Sigmoid colon (tissue), 7 donors: Measurements from ENCODE around the gene GDF15. TPM values are rescaled to one million over a fixed set of nuclear protein-coding genes. Genes with fewer than 3 reads are reported as not detected.
"Not testable (repeated sequence)": the region's sequence is repeated elsewhere in the genome, so short reads cannot be mapped to it uniquely, and the experiment has no call there.

Source experiments
- DNase-seq: peaks from one replicate; pipeline ENCODE4 v3.0.0-alpha.2; 2019
- H3K27ac ChIP-seq, 4 donors: fragments of 200-600 bp; sonication (generic); one replicate each; pipeline ENCODE4 v1.5.1; 2016 to 2019; ENCODE audit warnings: mild to moderate bottlenecking in 1 of 4
- H3K27me3 ChIP-seq, 3 donors: fragments of 200-600 bp; sonication (generic); one replicate each; pipeline ENCODE4 v1.5.1; 2019; ENCODE audit warnings: mild to moderate bottlenecking in 1 of 3
- H3K36me3 ChIP-seq, 4 donors: fragments of 200-600 bp; sonication (generic); one replicate each; pipeline ENCODE4 v1.5.1; 2016 to 2019
- H3K4me1 ChIP-seq, 4 donors: fragments of 200-600 bp; sonication (generic); one replicate each; pipeline ENCODE4 v1.5.1; 2017 to 2019
- H3K4me3 ChIP-seq, 4 donors: fragments of 200-600 bp; sonication (generic); one replicate each; pipeline ENCODE4 v1.5.1; 2017 to 2019; ENCODE audit warnings: mild to moderate bottlenecking in 2 of 4, moderate library complexity in 1 of 4
- H3K9me3 ChIP-seq, 4 donors: fragments of 200-600 bp in 3 of 4; sonication (generic) in 3 of 4; one replicate each; pipeline versions ENCODE4 v1.5.1 to v1.6.1; 2013 to 2019
- EP300 ChIP-seq, 4 donors: sonication (generic); formaldehyde crosslinking; IDR thresholded peaks; one replicate each; pipeline ENCODE4 v1.6.1; 2017; ENCODE audit warnings: antibody characterized with exemption in 4 of 4
- POLR2A ChIP-seq, 2 donors: fragments of 450-650 bp; IDR thresholded peaks; one replicate each; pipeline ENCODE4 v1.6.1; 2016; ENCODE audit warnings: antibody characterized with exemption in 2 of 2, mild to moderate bottlenecking in 2 of 2, moderate library complexity in 2 of 2
- POLR2AphosphoS5 ChIP-seq, 4 donors: sonication (generic); formaldehyde crosslinking; IDR thresholded peaks; one replicate each; pipeline ENCODE4 v1.6.1; 2017; ENCODE audit warnings: antibody characterized with exemption in 4 of 4
- WGBS, 2 donors: extraction: QIAGEN DNeasy Blood & Tissue Kit; methylation state at CpG; one replicate each; pipeline ENCODE4 v1.1.7; 2013; 5-methylcytosine and 5-hydroxymethylcytosine counted together
- intact Hi-C: fragments of 100-400 bp; cut with DNase I; formaldehyde crosslinking; loops from one replicate; pipeline ENCODE4 v1.15.1; 2023
- polyA plus RNA-seq, 3 donors: library from polyadenylated mRNA; stranded (reverse); fragments of 200-250 nt; gene quantifications; one replicate each; pipeline ENCODE4 v1.2.3, GENCODE V29; 2013
- total RNA-seq, 4 donors: library from RNA; depleted of rRNA; stranded (reverse); fragments of >200 nt; gene quantifications; one replicate each; pipeline ENCODE4 v1.1.0, GENCODE V29; 2016
- TF ChIP-seq, protein P1 (sequence below), 4 experiments: fragments of 450-650 bp in 3 of 4; fragments of 200-600 bp in 1 of 4; IDR thresholded peaks; one replicate each; pipeline ENCODE4 v1.5.1; 2016 to 2019; ENCODE audit warnings: antibody characterized with exemption in 4 of 4, mild to moderate bottlenecking in 3 of 4, moderate library complexity in 2 of 4
- donor health status: healthy with polysubstance abuse.
- donor health status: Bipolar disorder and iron deficiency.
- donor health status: healthy.

Gene GDF15
- total and polyA plus RNA-seq, 7 donors = 1.1 to 79.7 (median 7.2) TPM

DNA sequence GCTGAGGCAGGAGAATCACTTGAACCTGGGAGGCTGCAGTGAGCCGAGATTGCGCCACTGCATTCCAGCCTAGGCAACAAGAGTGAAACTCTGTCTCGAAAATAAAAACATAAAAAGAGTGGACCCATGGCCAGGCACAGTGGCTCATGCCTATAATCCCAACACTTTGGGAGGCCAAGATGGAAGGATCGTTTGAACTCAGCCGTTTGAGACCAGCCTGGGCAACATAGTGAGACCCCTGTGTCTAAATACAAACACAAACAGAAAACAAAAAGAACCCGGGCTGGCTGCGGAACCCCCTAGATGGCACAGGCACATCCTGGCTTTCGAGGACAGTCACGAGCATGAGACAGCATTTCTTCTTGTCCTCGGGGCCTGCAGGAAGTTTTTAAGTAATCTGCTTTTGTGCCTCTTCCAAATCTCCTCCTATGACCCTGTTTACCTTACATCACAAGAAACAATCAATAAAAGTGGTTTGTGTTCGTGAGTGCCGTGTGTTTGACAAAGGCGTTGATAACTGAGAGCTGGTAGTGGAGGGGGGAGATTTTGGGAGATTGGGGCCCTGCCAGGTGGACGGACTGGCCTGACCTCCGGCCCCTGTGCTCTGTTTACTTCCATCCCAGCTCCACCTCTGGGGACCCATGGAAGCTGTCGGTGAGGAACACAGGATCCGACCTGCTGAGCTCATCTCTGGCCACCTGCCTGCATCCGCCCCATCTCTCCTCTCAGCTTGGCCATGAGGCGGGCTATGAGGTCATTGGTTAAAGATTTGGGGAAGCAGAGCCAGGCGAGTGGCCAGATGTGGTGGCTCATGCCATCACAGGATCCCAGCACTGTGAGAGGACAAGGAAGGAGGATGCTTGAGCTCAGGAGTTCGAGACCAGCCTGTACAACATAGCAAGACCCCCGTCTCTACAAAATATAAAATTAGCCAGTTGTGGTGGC is 5.9 kb upstream of the GDF15 start:
- H3K4me1 ChIP-seq = peaks cover 0 to 17% (median 8%) of the 10 kb centered on the region in 4 donors
- peak; percentile 98 for DNase-seq

DNA sequence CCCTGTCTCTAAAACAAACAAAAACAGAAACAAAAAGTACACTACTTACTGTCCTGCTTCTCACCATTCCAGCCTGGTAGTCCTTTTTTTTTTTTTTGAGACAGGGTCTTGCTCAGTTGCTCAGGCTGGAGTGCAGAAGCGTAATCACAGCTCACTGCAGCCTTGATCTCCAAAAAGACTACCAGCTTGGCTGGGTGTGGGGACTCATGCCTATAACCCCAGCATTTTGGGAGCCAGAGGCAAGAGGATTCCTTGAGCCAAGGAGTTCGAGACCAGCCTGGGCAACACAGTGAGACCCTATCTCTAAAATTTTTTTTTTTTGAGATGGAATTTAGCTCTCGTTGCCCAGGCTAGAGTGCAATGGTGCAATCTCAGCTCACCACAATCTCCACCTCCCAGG is 5.1 kb upstream of the GDF15 start:
- WGBS, 2 donors = 75 to 76% methylated on average over 3 of the region's 3 CpGs
- Histone ChIP-seq H3K27ac (peak overlapping the region; percentile 50 to 77 (median 64)), H3K36me3 (no peaks in the 10 kb centered on the region), H3K4me1 (peaks cover 0 to 21% (median 9%) of the 10 kb centered on the region in 4 donors), H3K9me3 (no peaks in the 10 kb centered on the region), H3K27me3 (peaks cover 0 to 29% (median 6%) of the 10 kb centered on the region in 3 donors), H3K4me3 (no peak overlapping the region)
- no peak for DNase-seq
- intact Hi-C loops = no loop called here
- TF ChIP-seq, protein P1, sequence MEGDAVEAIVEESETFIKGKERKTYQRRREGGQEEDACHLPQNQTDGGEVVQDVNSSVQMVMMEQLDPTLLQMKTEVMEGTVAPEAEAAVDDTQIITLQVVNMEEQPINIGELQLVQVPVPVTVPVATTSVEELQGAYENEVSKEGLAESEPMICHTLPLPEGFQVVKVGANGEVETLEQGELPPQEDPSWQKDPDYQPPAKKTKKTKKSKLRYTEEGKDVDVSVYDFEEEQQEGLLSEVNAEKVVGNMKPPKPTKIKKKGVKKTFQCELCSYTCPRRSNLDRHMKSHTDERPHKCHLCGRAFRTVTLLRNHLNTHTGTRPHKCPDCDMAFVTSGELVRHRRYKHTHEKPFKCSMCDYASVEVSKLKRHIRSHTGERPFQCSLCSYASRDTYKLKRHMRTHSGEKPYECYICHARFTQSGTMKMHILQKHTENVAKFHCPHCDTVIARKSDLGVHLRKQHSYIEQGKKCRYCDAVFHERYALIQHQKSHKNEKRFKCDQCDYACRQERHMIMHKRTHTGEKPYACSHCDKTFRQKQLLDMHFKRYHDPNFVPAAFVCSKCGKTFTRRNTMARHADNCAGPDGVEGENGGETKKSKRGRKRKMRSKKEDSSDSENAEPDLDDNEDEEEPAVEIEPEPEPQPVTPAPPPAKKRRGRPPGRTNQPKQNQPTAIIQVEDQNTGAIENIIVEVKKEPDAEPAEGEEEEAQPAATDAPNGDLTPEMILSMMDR (IDR thresholded peaks at IDR 0.05) = no peak
- no peak for TF ChIP-seq EP300 (IDR thresholded peaks at IDR 0.05)

More for the DNA sequence above, 5.9 kb upstream of the GDF15 start:
- no peak for TF ChIP-seq POLR2A (IDR thresholded peaks at IDR 0.05)
- peak in 1 of 4 donors; percentile 49 for TF ChIP-seq EP300 (IDR thresholded peaks at IDR 0.05)
- TF ChIP-seq POLR2AphosphoS5 (IDR thresholded peaks at IDR 0.05) = peak in 3 of 4 donors; percentile 33 to 60 (median 33)
- Histone ChIP-seq H3K9me3 (no peaks in the 10 kb centered on the region), H3K4me3 (no peak overlapping the region), H3K27me3 (peaks cover 0 to 21% (median 6%) of the 10 kb centered on the region in 3 donors), H3K36me3 (no peaks in the 10 kb centered on the region), H3K27ac (peak overlapping the region; percentile 50 to 77 (median 64))
- intact Hi-C loops = no loop called here
- WGBS, 2 donors = 10 to 44% methylated on average over 22 of the region's 22 CpGs

DNA sequence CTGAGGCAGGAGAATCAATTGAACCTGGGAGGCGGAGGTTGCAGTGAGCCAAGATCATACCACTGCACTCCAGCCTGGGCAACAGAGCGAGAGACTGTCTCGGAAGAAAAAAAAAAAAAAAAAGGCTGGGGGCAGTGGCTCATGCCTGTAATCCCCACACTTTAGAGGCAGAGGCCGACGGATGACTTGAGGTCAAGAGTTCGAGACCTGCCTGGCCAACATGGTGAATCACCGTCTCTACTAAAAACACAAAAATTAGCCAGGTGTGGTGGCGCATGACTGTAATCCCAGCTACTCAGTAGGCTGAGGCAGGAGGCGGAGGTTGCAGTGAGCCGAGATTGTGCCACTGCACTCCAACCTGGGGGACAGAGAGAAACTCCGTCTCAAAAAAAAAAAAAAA is 2.3 kb upstream of the GDF15 start:
- intact Hi-C loops, H3K36me3 ChIP-seq: not testable (repeated sequence)

DNA sequence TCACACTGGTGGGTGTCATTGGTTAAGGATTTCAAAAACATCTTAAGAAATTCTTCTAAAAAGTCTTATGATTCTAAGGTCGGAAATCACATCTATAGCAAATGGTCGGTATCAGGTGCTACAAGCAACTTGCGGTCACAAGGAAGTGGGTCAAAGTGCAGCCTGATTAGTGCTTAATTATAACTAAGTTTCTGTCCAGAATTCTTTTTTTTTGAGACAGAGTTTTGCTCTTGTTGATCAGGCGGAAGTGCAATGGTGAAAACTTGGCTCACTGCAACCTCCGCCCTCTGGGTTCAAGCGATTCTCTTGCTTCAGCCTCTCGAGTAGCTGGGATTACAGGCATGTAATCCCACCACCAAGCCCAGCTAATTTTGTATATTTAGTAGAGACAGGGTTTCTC is 1.2 kb upstream of the GDF15 start:
- intact Hi-C loops = no loop called here
- H3K4me1 ChIP-seq = peaks cover 0 to 32% (median 19%) of the 10 kb centered on the region in 4 donors
- no peak for TF ChIP-seq POLR2A (IDR thresholded peaks at IDR 0.05)
- TF ChIP-seq EP300 (IDR thresholded peaks at IDR 0.05) = no peak
- TF ChIP-seq, protein P1 (IDR thresholded peaks at IDR 0.05) = no peak
- no peak for TF ChIP-seq POLR2AphosphoS5 (IDR thresholded peaks at IDR 0.05)
- H3K36me3 ChIP-seq = no peaks in the 10 kb centered on the region
- H3K27ac ChIP-seq = no peak overlapping the region
- no peak for DNase-seq
- peaks cover 0 to 44% (median 6%) of the 10 kb centered on the region in 3 donors for H3K27me3 ChIP-seq
- no peak overlapping the region for H3K4me3 ChIP-seq
- 77 to 87% methylated on average over 7 of the region's 7 CpGs for WGBS, 2 donors
- no peaks in the 10 kb centered on the region for H3K9me3 ChIP-seq

More for the DNA sequence above, 2.3 kb upstream of the GDF15 start:
- Histone ChIP-seq H3K27me3 (peaks cover 0 to 44% (median 6%) of the 10 kb centered on the region in 3 donors), H3K4me1 (peaks cover 0 to 33% (median 19%) of the 10 kb centered on the region in 4 donors)
- not testable (repeated sequence) for DNase-seq, H3K4me3 ChIP-seq, H3K27ac ChIP-seq, H3K9me3 ChIP-seq
- 91 to 94% methylated on average over 11 of the region's 11 CpGs for WGBS, 2 donors

DNA sequence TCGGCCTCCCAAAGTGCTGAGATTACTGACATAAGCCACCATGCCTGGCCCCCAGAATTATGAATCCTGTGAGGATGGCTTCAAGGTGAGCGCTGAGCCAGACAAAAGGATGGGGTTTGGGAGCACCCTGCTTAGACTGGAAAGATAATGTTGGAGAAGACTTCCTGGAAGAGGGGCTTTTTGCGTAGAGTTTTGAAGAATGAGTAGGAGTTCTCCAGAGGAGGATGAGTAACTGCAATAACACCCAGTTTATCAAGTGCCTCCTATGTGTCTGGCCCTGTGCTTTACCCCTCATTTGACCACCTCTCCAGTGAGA is 641 bp upstream of the GDF15 start:
- Histone ChIP-seq H3K27me3 (peaks cover 0 to 44% (median 6%) of the 10 kb centered on the region in 3 donors), H3K36me3 (no peaks in the 10 kb centered on the region), H3K4me1 (peaks cover 0 to 26% (median 16%) of the 10 kb centered on the region in 4 donors), H3K27ac (no peak overlapping the region), H3K9me3 (peaks cover 0 to under 1% (median 0%) of the 10 kb centered on the region in 4 donors), H3K4me3 (no peak overlapping the region)
- TF ChIP-seq, protein P1 (IDR thresholded peaks at IDR 0.05) = no peak
- TF ChIP-seq EP300 (IDR thresholded peaks at IDR 0.05) (no peak), POLR2AphosphoS5 (IDR thresholded peaks at IDR 0.05) (no peak), POLR2A (IDR thresholded peaks at IDR 0.05) (no peak)
- 94% methylated on average over 3 of the region's 3 CpGs for WGBS, 2 donors
- DNase-seq = no peak
- intact Hi-C loops = no loop called here
